ENCODE measurements around the gene CCL21. TPM values are rescaled to one million over a fixed set of nuclear protein-coding genes. Genes with fewer than 3 reads are reported as not detected.

The CCL21 gene
- total RNA-seq, 1 experiment from 2014 or later = not detected

GRCh38 chr9:34688329-34689115 is 21.4 kb downstream of the CCL21 start:
- DNase-seq (ENCODE audit: low read depth, low spot score) (no peak), ATAC-seq (no peak)
- in situ Hi-C loops (cut with HindIII; ENCODE audit: low pct_unique_long_range_greater_than_20kb, low sequenced_read_pairs) = no loop called here
- Histone ChIP-seq H3K27me3 (ENCODE audit: control insufficient read depth, insufficient read depth, low read length) (no peaks in the 10 kb centered on the region), H3K9me3 (ENCODE audit: control insufficient read depth, insufficient read depth, low read depth, low read length) (no peaks in the 10 kb centered on the region), H3K36me3 (ENCODE audit: control insufficient read depth, insufficient read depth, low read length) (no peaks in the 10 kb centered on the region), H3K4me1 (ENCODE audit: control insufficient read depth, insufficient read depth, low read length) (no peaks in the 10 kb centered on the region), H3K27ac (ENCODE audit: low read length) (no peak overlapping the region), H3K4me3 (ENCODE audit: low read depth in 2 of 2, low read length in 2 of 2) (no peak overlapping the region)
- CTCF ChIA-PET = interaction anchor here (0.7 kb wide), 1 partner anchor 681 kb away, joined by 3 read pairs; no protein-coding TSS in a partner anchor
- intact Hi-C loops (cut with micrococcal nuclease; ENCODE audit: unreplicated experiment) = no loop called here
- no peak for TF ChIP-seq POLR2AphosphoS5 (IDR thresholded peaks at IDR 0.05; ENCODE audit: low read depth, low read length)
- TF ChIP-seq, protein P1, sequence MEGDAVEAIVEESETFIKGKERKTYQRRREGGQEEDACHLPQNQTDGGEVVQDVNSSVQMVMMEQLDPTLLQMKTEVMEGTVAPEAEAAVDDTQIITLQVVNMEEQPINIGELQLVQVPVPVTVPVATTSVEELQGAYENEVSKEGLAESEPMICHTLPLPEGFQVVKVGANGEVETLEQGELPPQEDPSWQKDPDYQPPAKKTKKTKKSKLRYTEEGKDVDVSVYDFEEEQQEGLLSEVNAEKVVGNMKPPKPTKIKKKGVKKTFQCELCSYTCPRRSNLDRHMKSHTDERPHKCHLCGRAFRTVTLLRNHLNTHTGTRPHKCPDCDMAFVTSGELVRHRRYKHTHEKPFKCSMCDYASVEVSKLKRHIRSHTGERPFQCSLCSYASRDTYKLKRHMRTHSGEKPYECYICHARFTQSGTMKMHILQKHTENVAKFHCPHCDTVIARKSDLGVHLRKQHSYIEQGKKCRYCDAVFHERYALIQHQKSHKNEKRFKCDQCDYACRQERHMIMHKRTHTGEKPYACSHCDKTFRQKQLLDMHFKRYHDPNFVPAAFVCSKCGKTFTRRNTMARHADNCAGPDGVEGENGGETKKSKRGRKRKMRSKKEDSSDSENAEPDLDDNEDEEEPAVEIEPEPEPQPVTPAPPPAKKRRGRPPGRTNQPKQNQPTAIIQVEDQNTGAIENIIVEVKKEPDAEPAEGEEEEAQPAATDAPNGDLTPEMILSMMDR (IDR thresholded peaks at IDR 0.05) = no peak
- no peak for TF ChIP-seq SIN3A (IDR thresholded peaks at IDR 0.05; ENCODE audit: borderline replicate concordance, insufficient read depth, low read depth, low read length)
- TF ChIP-seq, protein P2, sequence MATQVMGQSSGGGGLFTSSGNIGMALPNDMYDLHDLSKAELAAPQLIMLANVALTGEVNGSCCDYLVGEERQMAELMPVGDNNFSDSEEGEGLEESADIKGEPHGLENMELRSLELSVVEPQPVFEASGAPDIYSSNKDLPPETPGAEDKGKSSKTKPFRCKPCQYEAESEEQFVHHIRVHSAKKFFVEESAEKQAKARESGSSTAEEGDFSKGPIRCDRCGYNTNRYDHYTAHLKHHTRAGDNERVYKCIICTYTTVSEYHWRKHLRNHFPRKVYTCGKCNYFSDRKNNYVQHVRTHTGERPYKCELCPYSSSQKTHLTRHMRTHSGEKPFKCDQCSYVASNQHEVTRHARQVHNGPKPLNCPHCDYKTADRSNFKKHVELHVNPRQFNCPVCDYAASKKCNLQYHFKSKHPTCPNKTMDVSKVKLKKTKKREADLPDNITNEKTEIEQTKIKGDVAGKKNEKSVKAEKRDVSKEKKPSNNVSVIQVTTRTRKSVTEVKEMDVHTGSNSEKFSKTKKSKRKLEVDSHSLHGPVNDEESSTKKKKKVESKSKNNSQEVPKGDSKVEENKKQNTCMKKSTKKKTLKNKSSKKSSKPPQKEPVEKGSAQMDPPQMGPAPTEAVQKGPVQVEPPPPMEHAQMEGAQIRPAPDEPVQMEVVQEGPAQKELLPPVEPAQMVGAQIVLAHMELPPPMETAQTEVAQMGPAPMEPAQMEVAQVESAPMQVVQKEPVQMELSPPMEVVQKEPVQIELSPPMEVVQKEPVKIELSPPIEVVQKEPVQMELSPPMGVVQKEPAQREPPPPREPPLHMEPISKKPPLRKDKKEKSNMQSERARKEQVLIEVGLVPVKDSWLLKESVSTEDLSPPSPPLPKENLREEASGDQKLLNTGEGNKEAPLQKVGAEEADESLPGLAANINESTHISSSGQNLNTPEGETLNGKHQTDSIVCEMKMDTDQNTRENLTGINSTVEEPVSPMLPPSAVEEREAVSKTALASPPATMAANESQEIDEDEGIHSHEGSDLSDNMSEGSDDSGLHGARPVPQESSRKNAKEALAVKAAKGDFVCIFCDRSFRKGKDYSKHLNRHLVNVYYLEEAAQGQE (IDR thresholded peaks at IDR 0.05; ENCODE audit: insufficient read depth in 1 of 2, low read depth in 2 of 2, low read length in 1 of 2) = no peak
- TF ChIP-seq TCF7L2 (IDR thresholded peaks at IDR 0.05; ENCODE audit: low read depth, low read length) = no peak
- BruUV-seq (replicated peaks) = no TSS peak
- POLR2A ChIA-PET = no interaction called here

DNA sequence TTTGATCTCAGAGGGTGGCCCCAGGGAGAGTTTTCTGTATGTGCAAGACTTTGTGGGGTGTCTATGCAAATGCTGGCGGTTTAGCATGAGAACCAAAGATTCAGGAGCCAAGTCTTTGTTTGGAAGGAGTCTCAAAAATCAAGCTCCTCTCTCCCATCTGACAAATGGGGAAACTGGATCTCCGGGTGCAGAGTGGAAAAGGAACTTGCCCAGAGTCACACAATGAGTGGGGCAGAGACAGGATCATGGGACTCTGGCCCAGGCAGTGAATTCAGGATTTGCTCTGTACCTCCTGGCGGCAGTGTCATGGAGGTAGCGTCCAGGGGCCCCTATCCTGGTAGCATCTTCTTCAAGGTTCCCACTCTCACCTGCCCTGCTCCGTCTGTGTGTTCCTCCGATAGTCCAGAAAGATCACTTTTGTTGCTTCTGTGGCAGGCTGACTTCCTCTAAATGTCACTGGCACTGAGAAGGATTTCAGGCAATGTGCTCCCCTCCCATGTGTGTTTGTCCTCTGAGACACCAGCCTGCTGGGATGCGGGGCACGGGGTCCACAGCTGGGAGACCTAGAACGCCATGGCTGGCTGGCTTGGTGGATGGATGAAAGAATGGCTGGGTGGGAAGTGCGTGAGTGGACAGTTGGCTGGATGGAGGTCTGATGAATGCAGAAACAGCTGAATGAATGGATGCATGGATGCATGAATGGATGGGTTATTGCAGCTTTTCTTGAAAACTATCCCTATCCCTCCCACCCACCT is 22.5 kb downstream of the CCL21 start:
- no peak overlapping the region for H3K4me3 ChIP-seq (ENCODE audit: low read depth in 2 of 2, low read length in 2 of 2)
- H3K27ac ChIP-seq (ENCODE audit: low read length) = no peak overlapping the region
- H3K9me3 ChIP-seq (ENCODE audit: control insufficient read depth, insufficient read depth, low read depth, low read length) = no peaks in the 10 kb centered on the region
- no peaks in the 10 kb centered on the region for H3K36me3 ChIP-seq (ENCODE audit: control insufficient read depth, insufficient read depth, low read length)
- ATAC-seq = no peak
- 0 out of 2 replicates have a peak, but pooled peaks have one; percentile 25 for TF ChIP-seq TCF7L2 (IDR thresholded peaks at IDR 0.05; ENCODE audit: low read depth, low read length)
- TF ChIP-seq, protein P1 (IDR thresholded peaks at IDR 0.05) = no peak
- ChIA-PET CTCF (interaction anchor here (2.9 kb wide), 1 partner anchor 15 kb away, joined by 10 read pairs; no protein-coding TSS in a partner anchor), POLR2A (no interaction called here)
- no TSS peak for BruUV-seq (replicated peaks)
- in situ Hi-C loops (cut with HindIII; ENCODE audit: low pct_unique_long_range_greater_than_20kb, low sequenced_read_pairs) = no loop called here
- H3K4me1 ChIP-seq (ENCODE audit: control insufficient read depth, insufficient read depth, low read length) = no peaks in the 10 kb centered on the region
- no peaks in the 10 kb centered on the region for H3K27me3 ChIP-seq (ENCODE audit: control insufficient read depth, insufficient read depth, low read length)
- intact Hi-C loops (cut with micrococcal nuclease; ENCODE audit: unreplicated experiment) = no loop called here
- DNase-seq (ENCODE audit: low read depth, low spot score) = no peak
